Adrenal gland (tissue), 12 donors: Measurements from ENCODE around the gene KCNIP3. TPM values are rescaled to one million over a fixed set of nuclear protein-coding genes. Genes with fewer than 3 reads are reported as not detected.
"Not testable (repeated sequence)": the region's sequence is repeated elsewhere in the genome, so short reads cannot be mapped to it uniquely, and the experiment has no call there.

ENCODE experiments used
- DNase-seq, 7 donors: peaks; one replicate each; pipeline ENCODE4 v3.0.0-alpha.2; 2019 to 2020
- H3K27ac ChIP-seq, 5 donors: fragments of 200-600 bp; sonication (generic) in 4 of 5; 1 replicate in 3 of 5; 2 replicates in 2 of 5; pipeline versions ENCODE4 v1.5.1 to v1.8.0; 2016 to 2020; ENCODE audit warnings: mild to moderate bottlenecking in 1 of 5
- H3K27me3 ChIP-seq: fragments of 200-600 bp; 2 replicates; pipeline ENCODE4 v1.8.0; 2021
- H3K36me3 ChIP-seq, 2 donors: fragments of 200-600 bp; replicated peaks in 1 of 2; 1 replicate in 1 of 2; 2 replicates in 1 of 2; pipeline versions ENCODE4 v1.5.1 to v1.8.0; 2018 to 2022
- H3K4me1 ChIP-seq, 2 donors: fragments of 200-600 bp; replicated peaks in 1 of 2; 1 replicate in 1 of 2; 2 replicates in 1 of 2; pipeline versions ENCODE4 v1.5.1 to v1.8.0; 2018 to 2021
- H3K4me3 ChIP-seq, 4 donors: fragments of 200-600 bp; sonication (generic) in 3 of 4; one replicate each; pipeline ENCODE4 v1.5.1; 2016 to 2018
- H3K9me3 ChIP-seq, 3 donors: fragments of 200-600 bp; sonication (generic) in 1 of 3; replicated peaks in 1 of 3; 1 replicate in 2 of 3; 2 replicates in 1 of 3; pipeline versions ENCODE4 v1.5.1 to v1.8.0; 2016 to 2021
- CTCF ChIP-seq, 6 experiments: fragments of 450-650 bp in 4 of 6; fragments of 200-600 bp in 2 of 6; sonication (generic) in 1 of 6; IDR thresholded peaks; 1 replicate in 5 of 6; 2 replicates in 1 of 6; pipeline versions ENCODE4 v1.5.1 to v1.8.0; 2016 to 2021; ENCODE audit warnings: antibody characterized with exemption in 6 of 6, mild to moderate bottlenecking in 2 of 6, moderate library complexity in 1 of 6
- POLR2A ChIP-seq, 2 donors: fragments of 450-650 bp; IDR thresholded peaks; one replicate each; pipeline ENCODE4 v1.6.1; 2017; ENCODE audit warnings: antibody characterized with exemption in 2 of 2, mild to moderate bottlenecking in 2 of 2, moderate library complexity in 1 of 2
- WGBS, 4 donors: extraction: QIAGEN DNeasy Blood & Tissue Kit in 2 of 4; methylation state at CpG; one replicate each; pipeline versions ENCODE4 v1.1.5 to v1.1.7; 2013 to 2017; 5-methylcytosine and 5-hydroxymethylcytosine counted together
- intact Hi-C, 2 donors: fragments of 100-400 bp; cut with DNase I; formaldehyde crosslinking; loops; one replicate each; pipeline versions ENCODE4 v1.14.1 to v1.15.0; 2022 to 2023
- polyA plus RNA-seq, 3 donors: library from polyadenylated mRNA; stranded (reverse); fragments of 200-250 nt in 2 of 3; fragments of 350-450 nt in 1 of 3; fragmentation: Illumina TruSeq in 1 of 3; extraction: RNeasy Lipid Tissue Mini Kit (QIAGEN cat#74804) in 1 of 3; gene quantifications; one replicate each; pipeline ENCODE4 v1.2.3, GENCODE V29; 2013 to 2014
- total RNA-seq, 9 donors: library from RNA; depleted of rRNA in 4 of 9; stranded (reverse); fragments of >200 nt in 4 of 9; fragments of 120-200 nt in 1 of 9; fragmentation: NEBNext Ultra II Directional in 1 of 9; extraction: Animal tissue kit (Norgen Biotek cat#: 25700) in 1 of 9; gene quantifications; one replicate each; pipeline versions ENCODE4 v1.1.0 to v1.2.4, GENCODE V29; 2013 to 2023
- donor health status: healthy with polysubstance abuse.
- donor health status: Bipolar disorder and iron deficiency.
- donor health status: DM: yes; HTN: yes; CAD: no.
- donor health status: DM: no; HTN: no; CAD: no.
- donor health status: DM: no; HTN: no; CAD: no.
- donor health status: DM: yes; HTN: yes; CAD: no.

The KCNIP3 gene
- total and polyA plus RNA-seq, 12 donors, result 0.54 to 6.3 (median 1.7) TPM

- Histone ChIP-seq H3K9me3 (no peaks in the 10 kb centered on the region), H3K4me1 (no peaks in the 10 kb centered on the region), H3K27ac (no peak overlapping the region), H3K27me3 (no peaks in the 10 kb centered on the region), H3K4me3 (no peak overlapping the region), H3K36me3 (no peaks in the 10 kb centered on the region)
- intact Hi-C loops, result no loop called here
- no peak for TF ChIP-seq POLR2A (IDR thresholded peaks at IDR 0.05)
- no peak for TF ChIP-seq CTCF (IDR thresholded peaks at IDR 0.05)
- 82 to 87% (median 86%) methylated on average over 17 to 21 of the region's 21 CpGs for WGBS, 4 donors
- peak in 2 of 7 donors; percentile 8 to 41 for DNase-seq
Observed at GRCh38 chr2:95375532-95376150, 78.5 kb downstream of the KCNIP3 start.

GRCh38 chr2:95376311-95377215 lies 79.4 kb downstream of the KCNIP3 start:
- Histone ChIP-seq H3K4me1 (no peaks in the 10 kb centered on the region), H3K27ac (no peak overlapping the region), H3K9me3 (no peaks in the 10 kb centered on the region), H3K27me3 (no peaks in the 10 kb centered on the region), H3K4me3 (no peak overlapping the region), H3K36me3 (no peaks in the 10 kb centered on the region)
- intact Hi-C loops, result no loop called here
- WGBS, 4 donors, result 84 to 90% (median 88%) methylated on average over 18 to 22 of the region's 22 CpGs
- no peak for TF ChIP-seq CTCF (IDR thresholded peaks at IDR 0.05)
- TF ChIP-seq POLR2A (IDR thresholded peaks at IDR 0.05), result no peak
- peak in 2 of 7 donors; percentile 4 to 31 for DNase-seq

GRCh38 chr2:95377216-95378123 lies 80.3 kb downstream of the KCNIP3 start:
- intact Hi-C loops, result no loop called here
- DNase-seq, result peak in 2 of 7 donors; percentile 8 to 25
- H3K27ac ChIP-seq, result no peak overlapping the region
- H3K36me3 ChIP-seq, result no peaks in the 10 kb centered on the region
- no peaks in the 10 kb centered on the region for H3K4me1 ChIP-seq
- no peak overlapping the region for H3K4me3 ChIP-seq
- H3K9me3 ChIP-seq, result no peaks in the 10 kb centered on the region
- TF ChIP-seq CTCF (IDR thresholded peaks at IDR 0.05), result no peak
- no peaks in the 10 kb centered on the region for H3K27me3 ChIP-seq
- WGBS, 4 donors, result 88 to 97% (median 92%) methylated on average over 5 to 17 of the region's 17 CpGs

GRCh38 chr2:95378281-95378680 lies 81.1 kb downstream of the KCNIP3 start:
- H3K27ac ChIP-seq, H3K36me3 ChIP-seq, H3K4me1 ChIP-seq, intact Hi-C loops, H3K27me3 ChIP-seq, H3K4me3 ChIP-seq, H3K9me3 ChIP-seq: not testable (repeated sequence)
- 87 to 99% (median 93%) methylated on average over 7 of the region's 7 CpGs for WGBS, 4 donors
- peak in 1 of 7 donors; percentile 10 for DNase-seq
